GM12878 (cell line): Measurements from ENCODE around the gene PCP4L1. TPM values are rescaled to one million over a fixed set of nuclear protein-coding genes. Genes with fewer than 3 reads are reported as not detected.

Experiments used
- ATAC-seq: fragments of 200-7000 bp; cut with Tn5 transposase; 3 replicates; pipeline ENCODE4 v1.9.1; 2020; ENCODE audit warnings: mild to moderate bottlenecking, moderate library complexity
- BruUV-seq: library from RNA; stranded (reverse); fragments of 400-500 nt; replicated peaks from 2 replicates; lab custom pipeline; 2021; lab: Mats Ljungman, UMichigan
- CTCF ChIA-PET: fragments of 300-600 bp; sonication (Branson Sonifier 250); formaldehyde crosslinking; extraction: SDS; loops from one replicate; lab custom pipeline; 2021; ENCODE audit warnings: inconsistent platforms; lab: Yijun Ruan, JAX
- POLR2A ChIA-PET: fragments of 350-600 bp; formaldehyde crosslinking; extraction: SDS; loops from one replicate; lab custom pipeline; 2021; ENCODE audit warnings: inconsistent platforms; lab: Charles Lee
- RAD21 ChIA-PET: fragments of 300-600 bp; sonication (Branson Sonifier 250); formaldehyde crosslinking; loops from one replicate; lab custom pipeline; 2023; ENCODE audit warnings: antibody characterized with exemption; ENCODE audit not compliant: unreplicated experiment; lab: Charles Lee
- SMC1A ChIA-PET: fragments of 300-600 bp; sonication (Branson Sonifier 250); formaldehyde crosslinking; loops from one replicate; lab custom pipeline; 2023; ENCODE audit not compliant: unreplicated experiment, uncharacterized antibody; lab: Charles Lee
- DNase-seq: peaks from one replicate; pipeline ENCODE4 v3.0.0-alpha.2; 2011; ENCODE audit warnings: low read depth, low spot score
- FAIRE-seq: peaks from 3 replicates; lab custom pipeline; 2011; peaks lifted over from hg19 to GRCh38; lab: Jason Lieb, UNC
- H2AFZ ChIP-seq: 2 replicates; pipeline ENCODE4 v1.6.0; 2011; ENCODE audit warnings: low read depth, low read length, control low read depth; ENCODE audit not compliant: control insufficient read depth
- H3K27ac ChIP-seq: 2 replicates; pipeline ENCODE4 v1.5.1; 2011; ENCODE audit warnings: control low read depth; ENCODE audit not compliant: control insufficient read depth, insufficient read depth
- H3K27me3 ChIP-seq, 2 experiments: replicated peaks in 1 of 2; 2 replicates each; pipeline versions ENCODE4 v1.6.0 to v1.6.1; 2011; ENCODE audit warnings: low read length in 1 of 2; ENCODE audit not compliant: control insufficient read depth in 2 of 2, insufficient read depth in 2 of 2
- H3K36me3 ChIP-seq, 2 experiments: 2 replicates each; pipeline ENCODE4 v1.5.1; 2011; ENCODE audit warnings: low read length in 1 of 2; ENCODE audit not compliant: control insufficient read depth in 2 of 2, insufficient read depth in 2 of 2
- H3K4me1 ChIP-seq: 2 replicates; pipeline ENCODE4 v1.6.1; 2011; ENCODE audit warnings: mild to moderate bottlenecking, low read length, moderate library complexity, mixed read lengths; ENCODE audit not compliant: control insufficient read depth, insufficient read depth
- H3K4me2 ChIP-seq: 2 replicates; pipeline ENCODE4 v1.6.0; 2011; ENCODE audit warnings: control low read depth; ENCODE audit not compliant: control insufficient read depth, insufficient read depth
- H3K4me3 ChIP-seq: fragments of 200-600 bp; sonication (generic); 2 replicates; pipeline ENCODE4 v1.5.1; 2016
- H3K79me2 ChIP-seq: 2 replicates; pipeline ENCODE4 v1.6.0; 2011; ENCODE audit warnings: low read length; ENCODE audit not compliant: control insufficient read depth, insufficient read depth
- H3K9ac ChIP-seq: 2 replicates; pipeline ENCODE4 v1.8.0; 2011; ENCODE audit warnings: low read length, control low read depth, mixed read lengths; ENCODE audit not compliant: control insufficient read depth, insufficient read depth
- H3K9me3 ChIP-seq: replicated peaks from 3 replicates; pipeline ENCODE4 v1.5.1; 2011; ENCODE audit warnings: mild to moderate bottlenecking, low read length; ENCODE audit not compliant: control insufficient read depth, insufficient read depth
- H4K20me1 ChIP-seq: 2 replicates; pipeline ENCODE4 v1.6.0; 2011; ENCODE audit not compliant: control insufficient read depth, insufficient read depth
- CBX3 ChIP-seq: fragments of 200-600 bp; sonication (generic); IDR thresholded peaks from 2 replicates; pipeline ENCODE4 v1.6.1; 2016; ENCODE audit warnings: low read depth, borderline replicate concordance
- CHD1 ChIP-seq: IDR thresholded peaks from 2 replicates; pipeline ENCODE4 v1.6.1; 2012; ENCODE audit warnings: low read depth, low read length, improper control_type of control experiment
- ESRRA ChIP-seq: IDR thresholded peaks from 2 replicates; pipeline ENCODE4 v1.6.1; 2012; ENCODE audit warnings: mild to moderate bottlenecking, low read length, improper control_type of control experiment
- JUND ChIP-seq: IDR thresholded peaks from 2 replicates; pipeline ENCODE4 v1.6.1; 2012; ENCODE audit warnings: low read depth, mild to moderate bottlenecking, low read length, improper control_type of control experiment, moderate library complexity
- PKNOX1 ChIP-seq: fragments of 450-650 bp; IDR thresholded peaks from 2 replicates; pipeline ENCODE4 v1.6.1; 2016; ENCODE audit warnings: mild to moderate bottlenecking
- REST ChIP-seq: IDR thresholded peaks from 2 replicates; pipeline ENCODE4 v1.6.1; 2012; ENCODE audit warnings: mild to moderate bottlenecking, low read depth, low read length
- RFX5 ChIP-seq: IDR thresholded peaks from 2 replicates; pipeline ENCODE4 v1.6.1; 2011; ENCODE audit warnings: low read depth, low read length, improper control_type of control experiment
- RUNX3 ChIP-seq: IDR thresholded peaks from 2 replicates; pipeline ENCODE4 v1.6.1; 2012; ENCODE audit warnings: low read length, inconsistent platforms
- SMAD5 ChIP-seq: IDR thresholded peaks from 2 replicates; pipeline ENCODE4 v1.6.1; 2016; ENCODE audit warnings: antibody characterized with exemption, low read depth
- SMARCA5 ChIP-seq: fragments of 450-650 bp; IDR thresholded peaks from 2 replicates; pipeline ENCODE4 v1.6.1; 2017; ENCODE audit warnings: mild to moderate bottlenecking
- SMC3 ChIP-seq: IDR thresholded peaks from 2 replicates; pipeline ENCODE4 v1.6.1; 2011; ENCODE audit warnings: low read length, improper control_type of control experiment, borderline replicate concordance
- SUZ12 ChIP-seq: fragments of 200-600 bp; sonication (generic); IDR thresholded peaks from one replicate; pipeline ENCODE4 v1.6.1; 2018; ENCODE audit warnings: antibody characterized with exemption, mild to moderate bottlenecking; ENCODE audit not compliant: unreplicated experiment
- ZBTB4 ChIP-seq: fragments of 450-650 bp; formaldehyde crosslinking; IDR thresholded peaks from 2 replicates; pipeline ENCODE4 v1.4.0; 2022; ENCODE audit warnings: mild to moderate bottlenecking, moderate library complexity
- ZSCAN29 ChIP-seq: fragments of 450-650 bp; IDR thresholded peaks from 2 replicates; pipeline ENCODE4 v1.6.1; 2017; ENCODE audit warnings: mild to moderate bottlenecking, moderate library complexity
- WGBS: methylation state at CpG from one replicate; pipeline ENCODE4 v1.1.6; 2016; ENCODE audit warnings: low lambda C conversion rate; ENCODE audit not compliant: insufficient replicate concordance, insufficient coverage; ENCODE audit errors: missing lambda C conversion rate; 5-methylcytosine and 5-hydroxymethylcytosine counted together
- in situ Hi-C: fragments of 300-500 bp; cut with MboI; formaldehyde crosslinking; loops from 9 replicates; pipeline ENCODE4 v1.14.3; 2018; ENCODE audit warnings: mixed read lengths
- intact Hi-C: fragments of 100-400 bp; cut with micrococcal nuclease; formaldehyde crosslinking; loops from one replicate; pipeline ENCODE4 v1.14.2; 2022; ENCODE audit not compliant: unreplicated experiment
- polyA plus RNA-seq, 11 experiments: library from polyadenylated mRNA; depleted of rRNA in 4 of 11; unstranded in 6 of 11; stranded (reverse) in 5 of 11; fragments of >200 nt; fragmentation: Nextera tagmentation in 4 of 11; fragmentation: Illumina TruSeq in 1 of 11; extraction: Ambion mirVana in 4 of 11; extraction: Trizol in 1 of 11; gene quantifications; 1 replicate in 1 of 11; 2 replicates in 10 of 11; pipeline versions ENCODE4 v1.2.1 to v1.2.3, GENCODE V29; 2011 to 2016; ENCODE audit warnings: inconsistent platforms in 2 of 11, missing spikeins in 2 of 11, low read depth in 1 of 11
- total RNA-seq, 4 experiments: library from RNA; depleted of rRNA in 3 of 4; stranded (reverse); fragments of >200 nt in 3 of 4; fragmentation: Illumina TruSeq in 1 of 4; extraction: Trizol in 1 of 4; gene quantifications; 2 replicates each; pipeline versions ENCODE4 v1.2.1 to v1.2.3, GENCODE V29; 2013 to 2021

PCP4L1 gene
- total and polyA plus RNA-seq, 10 of the 15 experiments (the other 5 are each of a cell fraction or from before 2014, with no cell fraction given): 1.0 to 5.2 (median 2.8) TPM

GRCh38 chr1:161274874-161275273, 16.3 kb downstream of the PCP4L1 start:
- H3K9ac ChIP-seq: no peak overlapping the region
- CTCF ChIA-PET: interaction anchor here (0.6 to 4.0 kb wide), 3 partner anchors 16 to 107 kb away, joined by 3 to 14 read pairs (median 4); no protein-coding TSS in a partner anchor
- DNase-seq: no peak
- TF ChIP-seq JUND (no peak), ZSCAN29 (no peak), SMC3 (no peak), PKNOX1 (no peak), CBX3 (no peak), SMAD5 (no peak), SMARCA5 (no peak), REST (no peak), RUNX3 (no peak), ESRRA (no peak), CHD1 (no peak), RFX5 (no peak), ZBTB4 (CRISPR knock-in tag) (no peak), SUZ12 (no peak)
- H3K4me2 ChIP-seq: no peak overlapping the region
- H4K20me1 ChIP-seq: no peaks in the 10 kb centered on the region
- H3K9me3 ChIP-seq: no peaks in the 10 kb centered on the region
- in situ Hi-C loops (no loop called here), intact Hi-C loops (no loop called here)
- H3K27me3 ChIP-seq: no peaks in the 10 kb centered on the region; a peak in 1 of 4 replicates
- no peaks in the 10 kb centered on the region for H3K4me1 ChIP-seq
- ATAC-seq: no peak
- RAD21 ChIA-PET: no interaction called here
- BruUV-seq: no TSS peak
- SMC1A ChIA-PET: interaction anchor here (1.2 kb wide), 1 partner anchor 16 kb away, joined by 3 read pairs; no protein-coding TSS in a partner anchor
- FAIRE-seq: no peak
- no peak overlapping the region for H3K4me3 ChIP-seq
- POLR2A ChIA-PET: no interaction called here
- no peak overlapping the region for H3K27ac ChIP-seq
- no peaks in the 10 kb centered on the region for H3K36me3 ChIP-seq
- H3K79me2 ChIP-seq: no peaks in the 10 kb centered on the region
- H2AFZ ChIP-seq: no peak overlapping the region
- 35% methylated on average over 3 of the region's 3 CpGs for WGBS
